Heart left ventricle (tissue), 13 donors: ENCODE data around the gene DUSP7.

ENCODE experiments used
- CTCF ChIP-seq, 12 donors: fragments of 200-600 bp; sonication (generic) in 4 of 12; IDR thresholded peaks; one replicate each; pipeline versions ENCODE4 v1.5.0 to v1.8.0; 2018 to 2022; ENCODE audit warnings: antibody characterized with exemption in 12 of 12, mild to moderate bottlenecking in 5 of 12
- POLR2A ChIP-seq, 2 donors: fragments of 450-650 bp; IDR thresholded peaks; one replicate each; pipeline ENCODE4 v1.6.1; 2017; ENCODE audit warnings: antibody characterized with exemption in 2 of 2, mild to moderate bottlenecking in 2 of 2, moderate library complexity in 2 of 2
- donor health status: ischemic (EF 13 %, LVEDD 7.1; RV severe dilation, severe dysfunction).
- donor health status: DM: no; HTN: yes; CAD: no.
- donor health status: DM: no; HTN: no; CAD: no.
- donor health status: ischemic (EF 25% LVEDD 6.9; RV normal size, moderate dysfunction).
- donor health status: ischemic (EF 25% LVEDD 5.7; RV mildly dilated, moderate dysfunction).
- donor health status: ischemic (EF 35%, LVEDD 5.7; RV mildly dilated, moderate dysfunction).
- donor health status: nonischemic (EF 11% LVEDD 7.7; RV severe dilation, severe dysfunction).
- donor health status: DM: yes; HTN: yes; CAD: no.
- donor health status: PGD.
- donor health status: ischemic (EF 29% LVEDD 5.4; RV normal size, mild dysfunction).
- donor health status: nonischemic (EF 23%, LVEDD 6.1; RV moderate dilation, normal function).

GRCh38 chr3:52036829-52037228 lies 19.5 kb downstream of the DUSP7 start:
- no peak for TF ChIP-seq CTCF (IDR thresholded peaks at IDR 0.05)
- no peak for TF ChIP-seq POLR2A (IDR thresholded peaks at IDR 0.05)
